ENCODE measurements around the gene MEX3A. TPM values are rescaled to one million over a fixed set of nuclear protein-coding genes. Genes with fewer than 3 reads are reported as not detected.

Gene MEX3A
- total RNA-seq, 1 experiment from 2014 or later: 6.1 TPM

- Histone ChIP-seq H3K9me3 (ENCODE audit: control insufficient read depth in 1 of 2, insufficient read depth in 1 of 2, low read depth in 1 of 2, low read length in 2 of 2) (no peaks in the 10 kb centered on the region), H2AFZ (ENCODE audit: low read depth, low read length, poor library complexity, severe bottlenecking) (no peak overlapping the region), H3K27ac (ENCODE audit: low read depth, low read length) (no peak overlapping the region), H3K9ac (ENCODE audit: low read length) (no peak overlapping the region), H3K4me1 (ENCODE audit: control insufficient read depth in 1 of 2, insufficient read depth in 2 of 2, low read length in 2 of 2) (peaks cover 17 to 31% of the 10 kb centered on the region in 2 experiments), H3K36me3 (ENCODE audit: control insufficient read depth in 1 of 2, insufficient read depth in 2 of 2, low read length in 2 of 2) (no peaks in the 10 kb centered on the region), H3K79me2 (ENCODE audit: insufficient read depth, low read length) (no peaks in the 10 kb centered on the region), H4K20me1 (ENCODE audit: insufficient read depth) (no peaks in the 10 kb centered on the region), H3K27me3 (ENCODE audit: insufficient read depth, low read length) (no peaks in the 10 kb centered on the region), H3K4me2 (ENCODE audit: low read length) (no peak overlapping the region), H3K9me2 (ENCODE audit: insufficient read depth) (no peaks in the 10 kb centered on the region), H3K4me3 (replicated peaks in 1 of 2; ENCODE audit: low read depth in 1 of 2, low read length in 2 of 2) (no peak overlapping the region)
- RAD21 ChIA-PET (ENCODE audit: low non-redundant PET in 1 of 2, low total read pairs in 2 of 2, uncharacterized antibody in 2 of 2, unreplicated experiment in 2 of 2): interaction anchor here (1.0 to 1.5 kb wide), 3 partner anchors 38 to 134 kb away, joined by 5 to 11 read pairs (median 8); no protein-coding TSS in a partner anchor
- DNase-seq (ENCODE audit: low read depth, low spot score): no peak
- intact Hi-C loops (cut with micrococcal nuclease): loop anchor here (2.0 kb wide), 1 partner anchor 269 kb away; no protein-coding TSS in a partner anchor
- BruUV-seq (replicated peaks): no TSS peak
- TF ChIP-seq, protein P1, sequence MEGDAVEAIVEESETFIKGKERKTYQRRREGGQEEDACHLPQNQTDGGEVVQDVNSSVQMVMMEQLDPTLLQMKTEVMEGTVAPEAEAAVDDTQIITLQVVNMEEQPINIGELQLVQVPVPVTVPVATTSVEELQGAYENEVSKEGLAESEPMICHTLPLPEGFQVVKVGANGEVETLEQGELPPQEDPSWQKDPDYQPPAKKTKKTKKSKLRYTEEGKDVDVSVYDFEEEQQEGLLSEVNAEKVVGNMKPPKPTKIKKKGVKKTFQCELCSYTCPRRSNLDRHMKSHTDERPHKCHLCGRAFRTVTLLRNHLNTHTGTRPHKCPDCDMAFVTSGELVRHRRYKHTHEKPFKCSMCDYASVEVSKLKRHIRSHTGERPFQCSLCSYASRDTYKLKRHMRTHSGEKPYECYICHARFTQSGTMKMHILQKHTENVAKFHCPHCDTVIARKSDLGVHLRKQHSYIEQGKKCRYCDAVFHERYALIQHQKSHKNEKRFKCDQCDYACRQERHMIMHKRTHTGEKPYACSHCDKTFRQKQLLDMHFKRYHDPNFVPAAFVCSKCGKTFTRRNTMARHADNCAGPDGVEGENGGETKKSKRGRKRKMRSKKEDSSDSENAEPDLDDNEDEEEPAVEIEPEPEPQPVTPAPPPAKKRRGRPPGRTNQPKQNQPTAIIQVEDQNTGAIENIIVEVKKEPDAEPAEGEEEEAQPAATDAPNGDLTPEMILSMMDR (IDR thresholded peaks at IDR 0.05 in 2 of 3, conservative IDR thresholded peaks at IDR 0.05 in 1 of 3; ENCODE audit: borderline replicate concordance in 1 of 3, insufficient read depth in 1 of 3, low read depth in 2 of 3, low read length in 2 of 3): no peak
- TF ChIP-seq ZNF274 (IDR thresholded peaks at IDR 0.05; ENCODE audit: low read depth, low read length) (no peak), ZBTB33 (IDR thresholded peaks at IDR 0.05; ENCODE audit: extremely low read depth, insufficient replicate concordance, low read length) (no peak), RAD21 (IDR thresholded peaks at IDR 0.05; ENCODE audit: low read depth) (no peak), SRF (IDR thresholded peaks at IDR 0.05; ENCODE audit: low read depth) (no peak), POLR2A (IDR thresholded peaks at IDR 0.05; ENCODE audit: borderline replicate concordance, extremely low read depth, insufficient read depth, insufficient read length) (no peak), EGR1 (IDR thresholded peaks at IDR 0.05; ENCODE audit: low read depth) (no peak), ATF3 (IDR thresholded peaks at IDR 0.05) (no peak), ELF1 (IDR thresholded peaks at IDR 0.05; ENCODE audit: borderline replicate concordance, low read depth) (no peak)
- POLR2A ChIA-PET: interaction anchor here (1.5 kb wide), 1 partner anchor 39 kb away, joined by 4 read pairs; no protein-coding TSS in a partner anchor
- CTCF ChIA-PET: interaction anchor here (0.9 to 4.7 kb wide), 8 partner anchors 11 to 228 kb away, joined by 3 to 27 read pairs (median 4); no protein-coding TSS in a partner anchor
- no peak for ATAC-seq
Observed at GRCh38 chr1:156091610-156092009, 9.3 kb upstream of the MEX3A start.
